Stimulated activated CD8-positive, alpha-beta memory T cell treated with anti-CD3 and anti-CD28 coated beads, Interleukin-4, amount 100 ng/mL, for 24 hours (primary cell): ENCODE measurements around the gene KRT86.
"Not testable (repeated sequence)": the region's sequence is repeated elsewhere in the genome, so short reads cannot be mapped to it uniquely, and the experiment has no call there.

Source experiments
- DNase-seq: peaks from one replicate; pipeline ENCODE4 v3.0.0-alpha.2; 2020; ENCODE audit warnings: low read depth

The KRT86 gene

DNA sequence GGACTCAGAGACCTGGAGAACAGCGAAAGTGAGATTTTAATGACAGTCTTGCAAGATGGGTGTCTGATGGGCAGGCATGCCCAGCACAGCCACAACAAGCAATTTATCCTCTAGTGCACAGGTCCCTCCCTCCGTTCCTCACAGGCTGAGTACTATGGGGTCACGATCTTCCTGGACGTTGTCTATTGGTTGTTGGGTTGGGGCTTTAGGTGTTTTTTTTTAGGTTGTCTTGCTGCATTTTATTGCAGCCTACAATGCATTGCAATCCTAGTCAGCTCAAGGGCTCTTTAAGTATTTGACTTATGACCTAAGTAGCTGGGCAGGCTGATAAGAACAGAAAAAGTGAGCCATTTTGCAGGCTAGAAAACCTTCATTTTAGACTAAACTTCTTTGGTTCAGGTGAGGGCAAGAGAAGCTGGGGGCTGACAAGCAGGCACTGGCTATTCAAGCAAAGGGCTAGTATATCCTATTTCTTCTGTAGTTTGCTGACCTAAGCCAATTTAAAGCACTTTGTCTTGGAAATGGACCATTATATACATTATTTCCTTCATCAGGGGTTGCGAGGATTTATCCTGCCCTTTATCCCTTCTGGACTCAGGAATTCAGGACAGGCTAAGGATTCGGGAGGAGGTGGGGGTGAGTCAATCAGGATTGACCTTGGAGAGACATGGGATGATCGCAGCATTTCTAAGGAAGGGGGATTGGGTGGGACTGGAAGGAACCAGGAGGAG, 35.4 kb upstream of the KRT86 start:
- no peak for DNase-seq

DNA sequence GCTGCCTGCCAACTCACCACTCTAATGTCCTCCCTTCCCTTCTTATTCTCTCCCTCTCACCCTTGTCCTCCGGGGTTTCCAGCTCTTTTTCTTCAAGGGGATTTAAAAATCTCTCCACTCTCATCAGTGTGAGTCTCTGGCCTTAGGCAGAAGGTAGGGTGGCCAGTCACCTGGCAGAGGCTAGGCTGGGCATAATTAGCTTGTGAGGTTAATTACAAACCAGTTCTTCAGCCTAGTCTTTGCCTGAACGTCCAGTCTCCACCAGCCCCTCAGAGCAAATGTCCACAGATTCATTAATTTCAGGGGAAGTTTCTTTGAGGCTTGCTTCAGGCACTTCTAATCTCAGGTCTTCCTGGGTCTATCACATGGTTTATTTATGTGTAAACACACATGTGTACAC, 34.7 kb upstream of the KRT86 start:
- DNase-seq, result no peak

DNA sequence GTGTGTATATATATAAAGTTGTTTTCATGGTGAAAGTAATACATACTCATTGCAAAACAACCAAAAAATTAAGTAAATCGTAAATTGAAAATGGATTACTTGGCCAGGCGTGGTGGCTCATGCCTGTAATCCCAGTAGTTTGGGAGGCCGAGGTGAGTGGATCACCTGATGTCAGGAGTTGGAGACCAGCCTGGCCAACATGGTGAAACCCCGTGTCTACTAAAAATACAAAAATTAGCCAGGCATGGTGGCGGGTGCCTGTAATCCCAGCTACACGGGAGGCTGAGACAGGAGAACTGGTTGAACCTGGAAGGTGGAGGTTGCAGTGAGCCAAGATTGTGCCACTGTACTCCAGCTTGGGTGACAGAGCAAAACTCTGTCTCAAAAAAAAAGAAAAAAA, 34.2 kb upstream of the KRT86 start:
- DNase-seq, result not testable (repeated sequence)

DNA sequence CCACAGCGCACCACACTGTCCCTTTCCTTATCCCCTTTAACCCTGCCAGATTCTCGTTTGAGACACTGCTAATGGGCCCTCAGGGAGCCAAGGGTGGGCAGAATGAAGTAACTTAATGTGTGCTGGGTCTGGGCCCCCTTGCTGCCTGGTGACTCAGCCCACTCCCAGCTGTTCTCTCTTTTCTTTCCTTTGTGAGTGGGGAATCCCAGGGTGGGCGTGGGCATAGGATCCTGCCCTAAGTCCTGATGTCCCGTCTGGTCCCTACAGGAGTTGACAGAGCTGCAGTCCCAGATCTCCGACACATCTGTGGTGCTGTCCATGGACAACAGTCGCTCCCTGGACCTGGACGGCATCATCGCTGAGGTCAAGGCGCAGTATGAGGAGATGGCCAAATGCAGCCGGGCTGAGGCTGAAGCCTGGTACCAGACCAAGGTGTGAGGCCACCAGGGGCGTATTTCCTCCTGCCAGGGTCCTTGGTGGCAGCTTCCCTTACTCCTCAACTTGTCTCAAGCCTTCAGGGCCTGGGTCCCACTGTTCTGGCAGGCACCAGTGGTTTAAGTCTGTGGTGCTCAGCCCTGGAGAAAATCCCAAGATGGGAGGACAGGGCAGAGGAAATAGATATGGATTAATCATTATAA, 33.1 kb upstream of the KRT86 start:
- DNase-seq, result no peak

DNA sequence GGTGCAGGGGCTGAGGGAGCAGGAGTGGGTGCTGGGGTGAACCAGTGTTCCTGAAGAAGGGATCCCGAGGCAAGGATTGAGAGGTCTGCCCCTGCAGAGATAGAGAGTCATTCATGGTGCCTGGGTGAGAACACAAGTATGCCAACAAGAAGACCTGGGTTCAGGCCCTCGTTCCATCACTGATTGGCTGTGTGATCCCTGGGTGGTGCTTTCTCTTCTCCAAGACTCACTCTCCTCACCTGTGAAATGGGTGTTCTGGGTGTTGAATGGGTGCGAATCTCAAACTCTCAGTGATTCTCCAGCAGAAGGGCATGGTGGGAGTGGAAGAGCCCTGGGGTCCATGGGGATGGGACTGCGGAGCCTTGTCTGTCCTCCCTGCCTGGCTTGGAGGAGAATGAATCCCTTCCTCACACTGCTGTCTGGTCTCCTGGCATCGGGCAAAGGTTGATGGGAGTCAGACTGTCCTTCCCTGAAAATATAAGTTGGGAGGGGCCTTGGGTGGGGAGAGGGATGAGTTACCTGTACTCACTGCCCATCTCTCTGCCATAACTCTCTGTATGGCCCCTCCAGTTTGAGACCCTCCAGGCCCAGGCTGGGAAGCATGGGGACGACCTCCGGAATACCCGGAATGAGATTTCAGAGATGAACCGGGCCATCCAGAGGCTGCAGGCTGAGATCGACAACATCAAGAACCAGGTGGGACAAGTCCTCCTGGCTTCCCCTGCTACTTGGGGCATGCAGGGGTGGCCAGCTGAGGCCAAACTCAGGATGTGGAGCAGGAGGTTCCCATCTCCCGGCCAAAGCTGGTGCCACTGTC, 31.8 kb upstream of the KRT86 start:
- DNase-seq, result no peak

DNA sequence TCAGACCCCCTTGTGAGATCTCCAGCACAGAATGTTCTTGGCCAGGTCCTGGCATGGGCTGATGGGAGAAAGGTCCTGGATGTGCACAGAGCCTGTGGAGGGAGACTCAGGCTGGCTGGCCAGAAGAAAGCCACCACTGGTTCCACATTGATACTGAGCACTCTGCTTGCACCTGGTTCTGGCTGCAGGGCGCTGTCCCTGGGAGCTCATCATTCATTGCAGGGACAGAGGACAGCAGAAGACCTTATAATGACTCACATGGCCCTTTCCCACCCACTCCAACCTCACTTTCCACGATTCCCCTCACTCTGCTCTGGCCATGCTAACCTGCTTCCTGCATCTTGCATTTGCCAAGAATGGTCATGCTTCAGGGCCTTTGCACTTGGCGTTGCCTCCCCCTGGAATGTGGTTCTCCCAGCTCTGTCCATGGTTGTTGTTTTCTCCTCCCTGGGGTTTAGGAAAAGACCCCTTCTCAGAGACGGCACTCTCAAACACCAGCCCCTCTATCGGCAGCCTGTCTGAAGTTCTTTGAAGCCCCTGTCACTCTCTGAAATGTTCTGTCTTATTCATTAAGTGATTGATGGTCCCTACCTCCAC, 31.1 kb upstream of the KRT86 start:
- DNase-seq, result no peak

DNA sequence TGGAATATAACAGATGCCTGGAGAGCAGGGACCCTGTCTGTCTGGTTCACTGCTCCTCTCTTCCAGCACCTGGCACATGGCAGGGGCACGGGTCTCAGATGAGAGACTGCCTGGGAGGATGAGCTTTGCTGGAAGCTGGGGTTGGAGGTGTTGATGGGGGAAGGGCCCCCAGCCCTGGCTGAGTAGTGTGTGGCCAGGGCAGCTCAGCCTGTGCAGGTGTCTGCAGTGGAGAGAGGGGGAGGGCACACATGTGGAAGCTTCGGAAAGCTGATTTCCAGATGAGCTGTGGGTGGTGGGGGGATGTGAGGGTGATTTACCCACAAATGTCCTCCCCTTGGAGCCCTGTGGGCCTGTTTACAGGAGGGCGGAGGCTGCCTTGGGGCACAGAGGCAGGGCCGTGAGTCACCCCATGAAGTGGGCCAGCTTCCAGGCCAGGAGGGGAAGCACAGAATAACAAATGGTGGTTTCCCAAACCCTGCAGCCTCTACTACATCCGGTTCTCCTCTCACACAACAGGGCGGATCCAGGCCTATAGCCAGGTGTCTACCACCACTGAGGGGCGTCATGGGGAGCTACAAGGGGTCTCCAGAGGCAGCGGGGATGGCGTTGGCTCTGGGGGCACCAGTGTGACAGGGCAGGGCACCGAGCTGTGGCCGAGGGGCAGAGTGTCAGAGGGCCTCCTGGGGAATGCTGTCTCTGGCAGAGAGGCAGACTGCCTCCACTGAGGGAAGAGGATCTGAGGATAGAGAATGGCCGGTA, 30.4 kb upstream of the KRT86 start:
- peak; percentile 45 for DNase-seq

DNA sequence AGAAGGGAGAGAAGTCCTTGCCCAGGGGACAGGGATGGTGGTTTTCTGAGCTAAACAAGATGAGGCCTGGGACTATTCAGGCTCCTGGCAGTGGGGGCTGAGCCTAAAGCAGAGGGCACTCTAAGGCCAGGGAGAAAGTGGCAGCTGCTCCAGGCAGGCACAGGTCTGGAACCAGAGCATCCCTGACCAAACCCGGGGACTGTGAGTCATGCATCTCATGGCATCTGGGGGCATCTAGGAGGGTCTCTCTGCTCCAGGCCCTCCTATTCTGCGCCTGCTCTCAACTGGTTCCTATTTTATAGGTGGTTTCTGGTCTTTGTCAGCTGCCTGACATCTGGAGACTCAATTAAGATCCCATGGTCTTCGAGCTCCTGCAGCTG, 29.8 kb upstream of the KRT86 start:
- DNase-seq, result no peak

DNA sequence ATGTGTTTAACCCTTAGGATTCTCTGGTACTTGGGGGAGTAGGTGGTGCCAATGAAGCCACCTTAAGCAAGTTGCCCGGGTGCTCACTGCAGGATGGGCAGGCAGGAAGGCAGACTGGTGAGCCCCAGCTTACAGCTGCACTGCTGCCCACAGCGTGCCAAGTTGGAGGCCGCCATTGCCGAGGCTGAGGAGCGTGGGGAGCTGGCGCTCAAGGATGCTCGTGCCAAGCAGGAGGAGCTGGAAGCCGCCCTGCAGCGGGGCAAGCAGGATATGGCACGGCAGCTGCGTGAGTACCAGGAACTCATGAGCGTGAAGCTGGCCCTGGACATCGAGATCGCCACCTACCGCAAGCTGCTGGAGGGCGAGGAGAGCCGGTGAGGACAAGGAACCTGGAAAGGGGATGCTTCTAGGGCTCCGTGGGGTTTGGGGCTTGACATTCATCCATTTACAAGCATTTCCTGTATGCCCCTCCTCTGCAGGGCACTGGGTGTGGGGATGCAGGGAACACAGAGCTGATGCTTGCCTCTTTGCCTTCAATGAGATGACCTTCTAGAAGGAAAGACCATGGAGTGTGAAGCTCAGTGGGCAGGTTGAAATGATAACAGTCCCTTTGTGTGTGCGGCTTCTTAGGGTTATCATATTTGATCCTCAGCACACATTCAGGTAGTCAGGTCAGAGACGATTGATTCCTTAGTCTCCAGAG, 29.0 kb upstream of the KRT86 start:
- no peak for DNase-seq

DNA sequence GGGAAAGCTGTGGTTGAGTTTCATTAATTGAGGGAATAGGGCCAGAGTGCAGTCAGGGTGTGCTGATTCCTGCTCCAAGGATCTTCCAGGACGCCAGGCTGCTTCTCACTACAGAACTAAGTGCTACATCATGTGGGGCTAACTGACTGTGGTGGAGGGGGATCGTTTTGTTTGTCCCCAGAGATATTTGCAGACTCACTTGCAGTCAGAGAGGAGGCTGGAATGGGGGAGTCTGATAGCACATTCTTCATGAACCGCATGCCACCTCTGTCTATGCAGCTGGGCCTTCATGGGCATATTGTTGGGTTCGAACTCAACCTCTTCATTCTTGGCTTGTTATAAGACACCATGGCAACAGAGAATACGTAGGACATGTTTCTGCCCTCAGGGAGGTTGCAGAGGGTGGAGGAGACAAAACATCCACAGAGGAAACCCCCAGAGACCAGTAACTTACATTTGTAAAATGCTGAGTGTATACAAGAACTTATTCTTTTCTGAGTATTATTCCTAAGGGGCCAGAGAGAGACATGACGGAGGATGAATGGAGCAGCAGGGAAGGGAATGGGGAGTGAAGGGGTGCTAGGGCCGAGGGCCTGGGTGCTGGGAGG, 28.4 kb upstream of the KRT86 start:
- DNase-seq, result no peak

DNA sequence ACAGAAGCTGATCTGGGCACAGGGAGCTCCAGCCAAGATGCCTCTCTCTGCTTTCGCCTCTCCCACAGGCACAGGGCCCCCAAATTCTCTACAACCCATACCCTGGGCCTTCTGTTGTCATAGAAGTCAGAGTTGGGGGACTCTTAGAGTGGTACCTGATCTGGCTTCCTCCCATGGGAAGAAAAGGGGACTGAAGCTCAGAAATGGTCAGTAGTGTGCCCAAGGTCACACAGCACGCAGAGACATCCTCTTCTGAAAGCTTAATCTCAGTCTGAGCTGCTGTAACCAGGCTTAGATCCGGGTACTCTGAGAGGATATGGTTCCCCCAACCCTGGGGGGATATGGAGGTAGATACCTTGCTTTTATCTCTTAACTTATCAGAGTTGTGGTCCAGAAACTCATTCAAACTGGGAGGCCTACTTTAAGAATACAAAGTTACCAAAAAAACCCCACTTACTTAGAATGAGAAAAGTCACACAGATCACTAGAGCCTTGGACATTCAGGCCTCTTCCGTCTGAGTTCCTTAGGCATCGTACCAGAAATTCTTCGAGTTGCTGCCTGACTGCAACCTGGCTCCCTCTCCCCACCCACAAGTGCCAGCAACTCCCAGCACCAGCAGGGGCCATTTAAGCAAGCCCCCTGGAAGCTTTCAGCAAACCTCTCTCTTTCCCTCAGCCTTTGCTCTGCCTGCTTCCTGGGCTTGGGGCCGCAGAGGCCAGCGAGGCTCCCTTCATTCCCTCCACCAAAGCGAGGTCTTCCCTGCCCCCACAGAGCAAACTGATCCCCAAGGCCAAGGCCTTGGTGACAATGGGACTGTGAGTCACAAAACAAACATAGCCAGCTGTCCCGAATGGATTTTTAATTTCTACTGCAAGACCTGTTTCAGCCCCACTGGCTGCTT, 27.5 kb upstream of the KRT86 start:
- no peak for DNase-seq

DNA sequence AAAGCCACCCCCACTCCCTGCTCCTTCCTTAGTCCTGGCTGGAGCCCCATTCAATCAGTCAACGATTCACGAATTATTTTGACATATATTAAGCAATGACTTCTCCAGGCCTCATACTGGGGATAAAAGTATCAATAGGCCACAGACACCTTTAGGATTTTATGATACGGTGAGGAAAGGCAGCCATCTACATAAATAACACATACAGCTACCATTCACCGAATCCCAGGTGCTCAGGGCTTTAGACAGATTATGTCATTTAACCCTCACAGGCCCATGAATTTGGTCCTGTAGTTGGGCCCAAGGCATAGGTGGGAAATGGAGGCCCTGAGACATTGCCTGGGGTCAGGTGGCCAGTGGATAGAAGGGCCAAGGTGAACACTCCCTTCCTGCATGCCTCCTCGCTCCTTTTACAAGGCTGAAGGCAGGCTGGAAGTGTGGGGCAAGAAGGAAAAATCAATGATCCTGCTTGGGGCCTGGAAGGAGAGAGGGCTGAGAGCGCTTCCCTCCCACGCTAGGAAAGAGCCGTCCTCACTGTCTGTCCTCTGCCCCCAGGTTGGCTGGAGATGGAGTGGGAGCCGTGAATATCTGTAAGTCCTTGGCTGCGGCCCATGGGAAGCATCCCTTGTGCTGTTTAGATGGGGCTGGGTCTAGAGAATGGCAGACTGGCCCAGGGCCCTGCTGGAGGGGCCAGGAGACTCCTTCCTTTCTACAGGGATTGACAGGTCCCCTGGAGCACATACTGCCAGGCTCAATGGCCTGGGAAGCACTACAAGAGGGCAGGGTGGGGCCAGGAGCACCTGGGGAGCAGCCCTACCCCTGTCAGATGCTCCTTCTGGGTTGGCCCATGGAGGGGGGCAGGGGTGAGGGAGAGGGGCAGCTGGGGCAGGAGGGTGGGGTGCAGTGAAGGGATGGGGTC, 26.6 kb upstream of the KRT86 start:
- no peak for DNase-seq

DNA sequence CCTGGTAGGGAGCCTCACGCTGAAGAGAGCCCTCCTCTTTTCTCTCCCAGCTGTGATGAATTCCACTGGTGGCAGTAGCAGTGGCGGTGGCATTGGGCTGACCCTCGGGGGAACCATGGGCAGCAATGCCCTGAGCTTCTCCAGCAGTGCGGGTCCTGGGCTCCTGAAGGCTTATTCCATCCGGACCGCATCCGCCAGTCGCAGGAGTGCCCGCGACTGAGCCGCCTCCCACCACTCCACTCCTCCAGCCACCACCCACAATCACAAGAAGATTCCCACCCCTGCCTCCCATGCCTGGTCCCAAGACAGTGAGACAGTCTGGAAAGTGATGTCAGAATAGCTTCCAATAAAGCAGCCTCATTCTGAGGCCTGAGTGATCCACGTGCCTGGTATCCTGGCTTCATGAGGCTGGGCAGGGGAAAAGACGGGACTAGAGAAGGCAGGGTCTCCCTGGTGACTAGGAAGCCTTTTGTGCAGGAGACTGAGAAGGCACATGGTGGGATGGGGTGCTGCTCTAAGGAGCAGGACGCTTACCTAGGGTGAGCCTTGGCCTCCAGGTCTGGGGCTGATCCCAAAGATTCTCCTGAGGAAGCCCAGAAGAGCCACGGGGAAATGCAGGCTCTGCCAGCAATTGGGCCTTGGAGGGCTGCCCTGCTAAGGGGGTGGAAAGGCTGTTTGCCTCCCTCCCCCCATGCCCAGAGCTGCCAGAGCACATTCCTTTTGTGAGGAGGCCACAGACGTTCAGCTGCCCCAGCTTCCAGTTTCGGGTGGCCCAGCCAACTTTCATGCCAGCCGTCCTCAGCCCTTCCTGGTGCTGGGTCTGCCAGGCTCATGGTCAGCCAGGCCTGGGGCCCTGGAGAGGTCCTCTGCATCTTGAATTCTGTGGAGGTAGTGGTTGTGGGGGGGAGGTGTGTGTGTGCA, 25.6 kb upstream of the KRT86 start:
- no peak for DNase-seq

DNA sequence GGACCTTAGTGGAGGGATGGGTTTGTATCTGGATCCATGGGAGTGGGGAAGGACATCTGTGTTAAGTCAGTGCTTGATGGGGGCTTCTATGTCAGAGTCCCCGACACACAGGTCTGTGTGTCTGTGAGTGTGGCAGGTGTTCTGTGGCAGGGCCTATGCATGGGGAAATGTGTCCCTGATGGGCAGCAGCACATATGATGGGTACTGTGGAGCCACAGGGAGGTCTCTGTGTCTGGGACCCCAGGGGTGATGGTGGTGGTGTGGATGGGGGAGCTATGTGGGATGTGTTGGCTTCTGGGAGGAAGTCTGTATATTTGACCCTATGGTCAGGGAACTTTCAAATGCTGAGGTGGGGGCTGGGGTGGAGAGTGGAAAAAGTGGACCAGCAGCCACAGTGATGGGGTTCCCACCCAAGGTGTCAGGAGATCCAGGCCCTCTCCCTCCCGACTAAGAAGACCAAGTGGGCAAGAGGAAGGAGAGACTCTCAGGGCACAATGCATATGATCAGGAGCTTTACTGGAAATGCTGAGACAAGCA, 24.9 kb upstream of the KRT86 start:
- no peak for DNase-seq

DNA sequence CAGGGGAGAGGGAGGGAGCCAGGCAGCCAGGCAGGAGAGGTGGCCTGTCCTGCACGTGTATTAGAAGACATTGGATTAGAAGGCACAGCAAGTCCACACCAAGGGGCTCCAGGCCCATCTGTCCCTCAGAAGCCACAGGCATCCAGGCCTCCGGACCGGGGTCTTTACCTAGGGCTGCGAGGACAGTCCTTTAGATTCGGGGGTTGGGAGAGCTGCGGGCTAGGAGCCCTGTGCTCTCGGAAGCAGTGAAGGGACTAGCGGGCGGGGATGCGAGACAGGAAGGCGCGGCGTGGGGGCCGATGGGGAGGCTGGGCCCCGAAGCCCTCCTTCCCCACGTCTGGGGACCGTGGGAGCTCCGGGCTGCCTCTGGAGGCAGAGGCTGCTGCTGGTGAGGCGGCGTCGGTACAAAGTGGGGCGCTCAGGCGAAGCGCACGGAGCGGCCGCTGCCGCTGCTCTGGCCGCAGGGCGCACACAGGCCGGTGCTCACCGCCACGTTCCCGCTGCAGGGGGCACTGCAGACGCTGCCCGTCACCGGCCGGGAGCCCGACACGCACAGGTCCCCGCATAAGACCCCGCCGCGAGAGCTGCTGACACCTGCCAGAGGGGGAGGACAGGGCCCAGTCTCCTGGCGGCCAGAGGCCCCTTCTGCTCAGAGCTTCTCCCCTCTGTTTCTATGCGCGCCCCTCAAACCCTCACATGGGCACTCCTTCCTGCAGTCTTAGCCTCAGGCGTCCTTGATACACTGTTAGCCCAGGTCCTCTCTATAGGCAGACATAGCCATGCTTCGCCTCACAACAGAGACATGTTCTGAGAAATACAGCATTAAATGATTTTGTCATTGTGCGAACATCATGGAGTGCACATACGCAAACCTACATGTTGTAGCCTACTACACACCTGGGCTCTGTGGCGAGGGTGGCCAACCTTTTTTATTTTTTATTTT, 24.1 kb upstream of the KRT86 start:
- no peak for DNase-seq

DNA sequence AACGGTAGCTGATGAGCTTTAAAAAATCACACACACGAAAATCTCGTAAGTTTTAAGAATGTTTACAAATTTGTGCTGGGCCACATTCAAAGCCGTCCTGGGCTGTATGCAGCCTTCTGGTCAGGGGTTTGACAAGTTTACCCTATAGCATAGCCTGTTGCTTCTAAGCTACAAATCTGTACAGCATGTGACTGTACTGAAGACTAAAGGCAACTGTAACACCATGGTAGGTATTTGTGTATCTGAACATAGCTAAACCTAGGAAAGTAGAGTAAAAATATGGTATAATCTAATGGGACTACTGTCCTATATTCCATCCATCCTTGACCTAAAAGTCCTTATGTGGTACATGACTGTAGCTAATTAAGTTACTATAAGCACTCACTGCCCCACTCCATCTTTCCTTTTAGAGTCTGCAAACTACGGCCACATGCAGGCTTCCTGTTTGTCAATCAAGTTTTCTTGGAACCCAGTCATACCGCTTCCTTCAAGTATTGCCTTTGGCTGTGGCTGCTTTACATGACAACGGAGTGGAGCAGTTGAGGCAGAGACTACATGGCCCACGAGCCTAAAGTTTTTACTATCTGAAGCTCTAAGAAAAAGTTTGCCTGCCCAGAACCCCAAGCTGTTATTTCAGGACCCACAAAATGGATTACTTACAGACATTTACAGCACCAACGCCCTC, 22.9 kb upstream of the KRT86 start:
- DNase-seq, result no peak
